ENCODE measurements around the gene ECSCR.

DNA sequence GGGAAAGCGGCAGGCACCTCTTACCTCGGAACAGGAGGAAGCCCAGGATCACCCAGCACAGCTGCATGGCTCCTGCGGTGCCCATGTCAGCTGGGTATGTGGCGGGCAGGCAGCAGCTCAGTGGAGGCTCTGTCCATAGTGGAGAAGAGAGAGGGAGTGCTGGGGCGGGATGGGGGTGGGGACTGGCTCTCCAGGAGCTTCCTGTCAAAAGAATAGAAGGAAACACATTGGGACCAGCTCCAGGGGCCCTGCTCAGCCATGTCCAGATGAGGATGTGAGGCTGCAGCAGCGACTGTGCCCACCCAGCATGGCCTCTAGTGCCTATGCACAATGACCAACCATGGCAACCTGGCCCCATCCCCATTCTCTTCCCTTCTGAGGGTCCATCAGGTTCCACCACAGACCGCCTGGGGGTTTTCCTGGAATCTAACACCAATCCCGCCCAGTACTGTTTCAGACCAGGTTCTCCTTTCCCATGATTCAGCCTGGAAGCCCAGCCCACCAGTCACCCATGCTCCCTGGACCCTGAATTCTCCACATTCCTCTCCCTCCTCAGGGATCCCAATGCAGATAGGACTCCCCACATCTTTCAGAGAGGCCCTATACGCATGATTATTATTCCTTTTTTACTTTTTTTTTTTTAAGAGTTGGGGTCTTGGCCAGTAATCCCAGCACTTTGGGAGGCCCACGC lies at the start of gene ECSCR:
- TF ChIP-seq POLR2A (IDR thresholded peaks at IDR 0.05) (no peak), CTCF (IDR thresholded peaks at IDR 0.05) (no peak)

Data from tibial nerve (tissue), 3 donors.